HEK293 (cell line): ENCODE results near the gene PHLDB2.

Source experiments
- GLIS1 ChIP-seq: fragments of 450-650 bp; formaldehyde crosslinking; IDR thresholded peaks from 2 replicates; pipeline ENCODE4 v1.5.1; 2016; ENCODE audit warnings: missing biosample characterization, missing genetic modification characterization
- HOXA7 ChIP-seq: sonication (generic); formaldehyde crosslinking; IDR thresholded peaks from 2 replicates; pipeline ENCODE4 v1.8.1; 2022; ENCODE audit warnings: missing genetic modification reagents, borderline replicate concordance
- KLF8 ChIP-seq: fragments of 450-650 bp; formaldehyde crosslinking; IDR thresholded peaks from 2 replicates; pipeline ENCODE4 v1.5.1; 2016; ENCODE audit warnings: missing biosample characterization, missing genetic modification characterization
- KLF9 ChIP-seq: fragments of 450-650 bp; formaldehyde crosslinking; IDR thresholded peaks from 2 replicates; pipeline ENCODE4 v1.5.1; 2016; ENCODE audit warnings: missing biosample characterization, missing genetic modification characterization, low read depth
- OSR2 ChIP-seq: fragments of 450-650 bp; formaldehyde crosslinking; IDR thresholded peaks from 2 replicates; pipeline ENCODE4 v1.5.1; 2016; ENCODE audit warnings: missing biosample characterization, missing genetic modification characterization
- PATZ1 ChIP-seq: fragments of 450-650 bp; formaldehyde crosslinking; IDR thresholded peaks from 2 replicates; pipeline ENCODE4 v1.5.1; 2016; ENCODE audit warnings: missing biosample characterization, missing genetic modification characterization
- PRDM1 ChIP-seq: fragments of 450-650 bp; formaldehyde crosslinking; IDR thresholded peaks from 2 replicates; pipeline ENCODE4; 2016; ENCODE audit warnings: missing biosample characterization, missing genetic modification characterization
- SP2 ChIP-seq: fragments of 450-650 bp; formaldehyde crosslinking; IDR thresholded peaks from 2 replicates; pipeline ENCODE4 v1.5.1; 2016; ENCODE audit warnings: missing biosample characterization, missing genetic modification characterization
- TCF7L2 ChIP-seq: IDR thresholded peaks from 2 replicates; pipeline ENCODE4 v1.6.1; 2011; ENCODE audit warnings: low read depth, mild to moderate bottlenecking, inconsistent platforms, low read length, moderate library complexity, borderline replicate concordance
- WT1 ChIP-seq: fragments of 450-650 bp; formaldehyde crosslinking; IDR thresholded peaks from 2 replicates; pipeline ENCODE4 v1.5.1; 2016; ENCODE audit warnings: missing biosample characterization, missing genetic modification characterization
- ZNF114 ChIP-seq: fragments of 450-650 bp; formaldehyde crosslinking; IDR thresholded peaks from 2 replicates; pipeline ENCODE4 v1.5.0; 2017; ENCODE audit warnings: missing biosample characterization, missing genetic modification characterization
- ZNF146 ChIP-seq: fragments of 450-650 bp; formaldehyde crosslinking; IDR thresholded peaks from 2 replicates; pipeline ENCODE4 v1.5.1; 2016; ENCODE audit warnings: missing biosample characterization, missing genetic modification characterization
- ZNF16 ChIP-seq: fragments of 450-650 bp; formaldehyde crosslinking; IDR thresholded peaks from 2 replicates; pipeline ENCODE4 v1.5.1; 2016; ENCODE audit warnings: low read depth, missing biosample characterization, missing genetic modification characterization
- ZNF19 ChIP-seq: fragments of 450-650 bp; formaldehyde crosslinking; IDR thresholded peaks from 2 replicates; pipeline ENCODE4; 2016; ENCODE audit warnings: missing biosample characterization, missing genetic modification characterization, low read depth
- ZNF426 ChIP-seq: fragments of 450-650 bp; formaldehyde crosslinking; IDR thresholded peaks from 2 replicates; pipeline ENCODE4 v1.5.1; 2017; ENCODE audit warnings: missing biosample characterization, missing genetic modification characterization, mild to moderate bottlenecking, inconsistent platforms, moderate library complexity
- ZNF501 ChIP-seq: fragments of 450-650 bp; formaldehyde crosslinking; IDR thresholded peaks from 2 replicates; pipeline ENCODE4 v1.5.1; 2016; ENCODE audit warnings: missing biosample characterization, missing genetic modification characterization
- ZNF518A ChIP-seq: fragments of 450-650 bp; formaldehyde crosslinking; conservative IDR thresholded peaks from 2 replicates; pipeline ENCODE4 v1.5.1; 2016; ENCODE audit warnings: low read depth, missing biosample characterization, missing genetic modification characterization
- ZNF530 ChIP-seq: fragments of 450-650 bp; formaldehyde crosslinking; IDR thresholded peaks from 2 replicates; pipeline ENCODE4 v1.5.1; 2016; ENCODE audit warnings: low read depth, missing biosample characterization, missing genetic modification characterization
- ZNF548 ChIP-seq: fragments of 450-650 bp; formaldehyde crosslinking; IDR thresholded peaks from 2 replicates; pipeline ENCODE4 v1.5.1; 2016; ENCODE audit warnings: missing biosample characterization, missing genetic modification characterization
- ZNF626 ChIP-seq: fragments of 450-650 bp; sonication (Bioruptor Pico); formaldehyde crosslinking; IDR thresholded peaks from 2 replicates; pipeline ENCODE4 v1.5.1; 2018; ENCODE audit warnings: missing biosample characterization, missing genetic modification characterization, inconsistent platforms
- ZNF785 ChIP-seq: fragments of 450-650 bp; formaldehyde crosslinking; IDR thresholded peaks from 2 replicates; pipeline ENCODE4 v1.5.1; 2016; ENCODE audit warnings: missing biosample characterization, missing genetic modification characterization
- TF ChIP-seq, protein P1 (sequence below): fragments of 450-650 bp; formaldehyde crosslinking; IDR thresholded peaks from 2 replicates; pipeline ENCODE4 v1.5.1; 2016; ENCODE audit warnings: missing biosample characterization, missing genetic modification characterization
- TF ChIP-seq, protein P2 (sequence below): fragments of 450-650 bp; formaldehyde crosslinking; IDR thresholded peaks from 2 replicates; pipeline ENCODE4 v1.5.1; 2017; ENCODE audit warnings: missing biosample characterization, missing genetic modification characterization

Gene PHLDB2

DNA sequence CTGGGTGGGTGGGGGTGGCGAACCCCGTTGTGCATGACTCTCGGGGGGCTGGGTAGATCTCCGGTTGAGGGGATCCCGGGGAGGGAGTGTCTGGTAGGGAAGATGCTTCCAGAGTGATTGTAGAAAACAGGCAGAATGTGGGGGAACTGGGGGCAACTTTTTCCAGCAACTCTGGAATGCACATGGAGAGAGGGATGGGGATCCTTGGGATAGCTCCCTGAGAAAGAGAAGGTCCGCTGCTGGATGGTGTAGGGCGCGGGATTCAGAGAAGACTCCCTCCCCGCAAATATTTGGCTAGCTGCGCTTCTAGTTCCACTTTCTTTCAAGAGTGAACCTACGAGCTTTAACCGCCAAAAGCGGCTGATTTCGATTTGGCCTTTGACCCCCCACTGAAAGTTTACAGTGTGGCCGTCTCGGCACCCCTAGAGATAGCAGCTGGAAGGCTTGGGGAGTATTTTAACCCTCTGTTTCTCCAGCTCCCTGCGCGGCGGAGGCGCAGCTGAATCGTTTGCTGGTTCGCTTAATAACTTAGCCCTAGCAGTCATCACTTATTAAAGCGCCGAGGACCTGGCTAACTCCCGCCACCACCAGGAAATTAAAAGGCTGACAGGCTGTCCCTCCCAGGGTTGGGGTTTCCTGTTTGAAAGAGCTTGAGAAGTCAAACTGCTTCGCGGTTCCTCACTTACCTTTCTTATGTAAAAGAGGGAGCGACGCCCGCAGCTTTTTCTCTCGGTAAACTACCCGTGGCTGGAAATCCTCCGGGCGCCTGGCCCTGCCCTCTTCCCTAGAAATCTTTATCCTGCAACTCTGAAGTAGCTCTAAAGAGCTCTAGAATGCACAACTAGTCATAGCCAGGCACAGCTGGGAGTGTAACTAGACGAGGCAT is 1.2 kb downstream of the PHLDB2 start (continued):
- TF ChIP-seq ZNF518A (tag by site-specific recombination) (no peak), OSR2 (tag by site-specific recombination) (no peak), SP2 (tag by site-specific recombination) (0 out of 2 replicates have a peak, but pooled peaks have one; percentile 17), ZNF146 (tag by site-specific recombination) (no peak), ZNF785 (tag by site-specific recombination) (no peak), WT1 (no peak), HOXA7 (CRISPR knock-in tag) (no peak), ZNF426 (tag by site-specific recombination) (no peak), ZNF548 (tag by site-specific recombination) (no peak), ZNF19 (tag by site-specific recombination) (no peak), ZNF626 (tag by site-specific recombination) (no peak), ZNF501 (tag by site-specific recombination) (no peak), ZNF530 (no peak), GLIS1 (tag by site-specific recombination) (0 out of 2 replicates have a peak, but pooled peaks have one; percentile 16), KLF9 (tag by site-specific recombination) (no peak), PRDM1 (tag by site-specific recombination) (peak; percentile 80), ZNF114 (tag by site-specific recombination) (no peak), KLF8 (tag by site-specific recombination) (no peak), ZNF16 (tag by site-specific recombination) (no peak), TCF7L2 (no peak), PATZ1 (tag by site-specific recombination) (no peak)
- TF ChIP-seq, protein P1, sequence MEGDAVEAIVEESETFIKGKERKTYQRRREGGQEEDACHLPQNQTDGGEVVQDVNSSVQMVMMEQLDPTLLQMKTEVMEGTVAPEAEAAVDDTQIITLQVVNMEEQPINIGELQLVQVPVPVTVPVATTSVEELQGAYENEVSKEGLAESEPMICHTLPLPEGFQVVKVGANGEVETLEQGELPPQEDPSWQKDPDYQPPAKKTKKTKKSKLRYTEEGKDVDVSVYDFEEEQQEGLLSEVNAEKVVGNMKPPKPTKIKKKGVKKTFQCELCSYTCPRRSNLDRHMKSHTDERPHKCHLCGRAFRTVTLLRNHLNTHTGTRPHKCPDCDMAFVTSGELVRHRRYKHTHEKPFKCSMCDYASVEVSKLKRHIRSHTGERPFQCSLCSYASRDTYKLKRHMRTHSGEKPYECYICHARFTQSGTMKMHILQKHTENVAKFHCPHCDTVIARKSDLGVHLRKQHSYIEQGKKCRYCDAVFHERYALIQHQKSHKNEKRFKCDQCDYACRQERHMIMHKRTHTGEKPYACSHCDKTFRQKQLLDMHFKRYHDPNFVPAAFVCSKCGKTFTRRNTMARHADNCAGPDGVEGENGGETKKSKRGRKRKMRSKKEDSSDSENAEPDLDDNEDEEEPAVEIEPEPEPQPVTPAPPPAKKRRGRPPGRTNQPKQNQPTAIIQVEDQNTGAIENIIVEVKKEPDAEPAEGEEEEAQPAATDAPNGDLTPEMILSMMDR (tag by site-specific recombination): peak; percentile 32; the same call in 1 of the 2 replicates
- TF ChIP-seq, protein P2, sequence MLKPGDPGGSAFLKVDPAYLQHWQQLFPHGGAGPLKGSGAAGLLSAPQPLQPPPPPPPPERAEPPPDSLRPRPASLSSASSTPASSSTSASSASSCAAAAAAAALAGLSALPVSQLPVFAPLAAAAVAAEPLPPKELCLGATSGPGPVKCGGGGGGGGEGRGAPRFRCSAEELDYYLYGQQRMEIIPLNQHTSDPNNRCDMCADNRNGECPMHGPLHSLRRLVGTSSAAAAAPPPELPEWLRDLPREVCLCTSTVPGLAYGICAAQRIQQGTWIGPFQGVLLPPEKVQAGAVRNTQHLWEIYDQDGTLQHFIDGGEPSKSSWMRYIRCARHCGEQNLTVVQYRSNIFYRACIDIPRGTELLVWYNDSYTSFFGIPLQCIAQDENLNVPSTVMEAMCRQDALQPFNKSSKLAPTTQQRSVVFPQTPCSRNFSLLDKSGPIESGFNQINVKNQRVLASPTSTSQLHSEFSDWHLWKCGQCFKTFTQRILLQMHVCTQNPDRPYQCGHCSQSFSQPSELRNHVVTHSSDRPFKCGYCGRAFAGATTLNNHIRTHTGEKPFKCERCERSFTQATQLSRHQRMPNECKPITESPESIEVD (tag by site-specific recombination): no peak
- TF ChIP-seq, all 188 proteins: peak for 20
